ENCODE results near the gene FYN. TPM values are rescaled to one million over a fixed set of nuclear protein-coding genes. Genes with fewer than 3 reads are reported as not detected.

Gene FYN
- polyA plus RNA-seq, 3 donors: 88.4 to 149 (median 114) TPM

GRCh38 chr6:111620169-111620568, 253.1 kb downstream of the FYN start:
- H3K36me3 Mint-ChIP-seq: peaks cover 0 to 3% of the 10 kb centered on the region in 2 donors
- no peak overlapping the region for H3K9ac ChIP-seq (ENCODE audit: insufficient read depth, low read length, poor library complexity, severe bottlenecking)
- H3K27ac Mint-ChIP-seq: peak overlapping the region in 1 of 7 donors; percentile 19
- no peak for DNase-seq
- peaks cover 29% of the 10 kb centered on the region for H3K4me1 Mint-ChIP-seq
- no peak overlapping the region for H2AFZ ChIP-seq (ENCODE audit: insufficient read depth, low read depth, low read length, poor library complexity, severe bottlenecking)
- no peaks in the 10 kb centered on the region for H3K36me3 ChIP-seq (replicated peaks in 1 of 2; ENCODE audit: control insufficient read depth in 1 of 2, insufficient read depth in 2 of 2, low read length in 2 of 2)
- H3K27ac ChIP-seq (ENCODE audit: low read depth in 1 of 2, low read length in 2 of 2): no peak overlapping the region
- H3K27me3 Mint-ChIP-seq (ENCODE audit: low read depth in 3 of 3): peaks cover 0 to 6% (median 2%) of the 10 kb centered on the region in 3 donors
- intact Hi-C loops (cut with micrococcal nuclease): no loop called here
- H3K27me3 ChIP-seq (ENCODE audit: control insufficient read depth in 2 of 2, insufficient read depth in 2 of 2, low read length in 2 of 2): no peaks in the 10 kb centered on the region
- H3K9me3 Mint-ChIP-seq: no peaks in the 10 kb centered on the region
- H4K20me1 ChIP-seq (ENCODE audit: insufficient read depth, low read length): no peaks in the 10 kb centered on the region
- no peak overlapping the region for H3K4me3 ChIP-seq (replicated peaks in 1 of 3; ENCODE audit: low read depth in 2 of 3, low read length in 3 of 3)
- no peaks in the 10 kb centered on the region for H3K9me3 ChIP-seq (replicated peaks in 1 of 2; ENCODE audit: control insufficient read depth in 1 of 2, insufficient read depth in 1 of 2, low read length in 2 of 2)
- no peak overlapping the region for H3K4me2 ChIP-seq (replicated peaks; ENCODE audit: extremely low read depth, low read length, poor library complexity, severe bottlenecking)
- peaks cover 13 to 17% of the 10 kb centered on the region in 2 donors for H3K4me1 ChIP-seq (ENCODE audit: control insufficient read depth in 1 of 2, insufficient read depth in 2 of 2, low read length in 2 of 2)
- no peak for TF ChIP-seq CTCF (IDR thresholded peaks at IDR 0.05)
- no peak overlapping the region for H3K4me3 Mint-ChIP-seq
- no peaks in the 10 kb centered on the region for H3K79me2 ChIP-seq (ENCODE audit: insufficient read depth, low read length)

GRCh38 chr6:111618407-111618806, 254.8 kb downstream of the FYN start:
- H3K36me3 ChIP-seq (replicated peaks in 1 of 2; ENCODE audit: control insufficient read depth in 1 of 2, insufficient read depth in 2 of 2, low read length in 2 of 2): no peaks in the 10 kb centered on the region
- H3K9me3 ChIP-seq (replicated peaks in 1 of 2; ENCODE audit: control insufficient read depth in 1 of 2, insufficient read depth in 1 of 2, low read length in 2 of 2): no peaks in the 10 kb centered on the region
- no peak overlapping the region for H3K9ac ChIP-seq (ENCODE audit: insufficient read depth, low read length, poor library complexity, severe bottlenecking)
- H3K4me1 Mint-ChIP-seq: peaks cover 23% of the 10 kb centered on the region
- no peak for DNase-seq
- H3K36me3 Mint-ChIP-seq: peaks cover 0 to 3% of the 10 kb centered on the region in 2 donors
- H3K4me3 ChIP-seq (replicated peaks in 1 of 3; ENCODE audit: low read depth in 2 of 3, low read length in 3 of 3): no peak overlapping the region
- no peaks in the 10 kb centered on the region for H3K27me3 ChIP-seq (ENCODE audit: control insufficient read depth in 2 of 2, insufficient read depth in 2 of 2, low read length in 2 of 2)
- H3K27me3 Mint-ChIP-seq (ENCODE audit: low read depth in 3 of 3): peaks cover 0 to 6% (median 2%) of the 10 kb centered on the region in 3 donors
- peaks cover 0 to 7% of the 10 kb centered on the region in 2 donors for H3K4me1 ChIP-seq (ENCODE audit: control insufficient read depth in 1 of 2, insufficient read depth in 2 of 2, low read length in 2 of 2)
- H2AFZ ChIP-seq (ENCODE audit: insufficient read depth, low read depth, low read length, poor library complexity, severe bottlenecking): no peak overlapping the region
- peak overlapping the region in 1 of 7 donors; percentile 3 for H3K27ac Mint-ChIP-seq
- no peak overlapping the region for H3K4me3 Mint-ChIP-seq
- no peaks in the 10 kb centered on the region for H3K79me2 ChIP-seq (ENCODE audit: insufficient read depth, low read length)
- intact Hi-C loops (cut with micrococcal nuclease): no loop called here
- no peak for TF ChIP-seq CTCF (IDR thresholded peaks at IDR 0.05)
- no CpG with 5 or more reads among the region's 6 CpGs for WGBS (ENCODE audit: insufficient coverage)
- H4K20me1 ChIP-seq (ENCODE audit: insufficient read depth, low read length): no peaks in the 10 kb centered on the region
- no peak overlapping the region for H3K4me2 ChIP-seq (replicated peaks; ENCODE audit: extremely low read depth, low read length, poor library complexity, severe bottlenecking)
- no peaks in the 10 kb centered on the region for H3K9me3 Mint-ChIP-seq
- H3K27ac ChIP-seq (ENCODE audit: low read depth in 1 of 2, low read length in 2 of 2): no peak overlapping the region

Data from CD14-positive monocyte (primary cell).